Glomerular endothelial cell (primary cell): Measurements from ENCODE around the gene KCNC1. TPM values are rescaled to one million over a fixed set of nuclear protein-coding genes. Genes with fewer than 3 reads are reported as not detected.

Experiments
- DNase-seq: peaks from one replicate; pipeline ENCODE4 v3.0.0-alpha.2; 2011; ENCODE audit warnings: low read depth, low spot score; ENCODE audit errors: extremely low read depth
- total RNA-seq: library from RNA; depleted of rRNA; stranded (reverse); fragments of >200 nt; gene quantifications from 2 replicates; pipeline ENCODE4 v1.2.3, GENCODE V29; 2015

Gene KCNC1
- total RNA-seq, 1 donor from 2014 or later, result not detected

GRCh38 chr11:17751558-17751957 is 17.0 kb downstream of the KCNC1 start:
- DNase-seq, result no peak

DNA sequence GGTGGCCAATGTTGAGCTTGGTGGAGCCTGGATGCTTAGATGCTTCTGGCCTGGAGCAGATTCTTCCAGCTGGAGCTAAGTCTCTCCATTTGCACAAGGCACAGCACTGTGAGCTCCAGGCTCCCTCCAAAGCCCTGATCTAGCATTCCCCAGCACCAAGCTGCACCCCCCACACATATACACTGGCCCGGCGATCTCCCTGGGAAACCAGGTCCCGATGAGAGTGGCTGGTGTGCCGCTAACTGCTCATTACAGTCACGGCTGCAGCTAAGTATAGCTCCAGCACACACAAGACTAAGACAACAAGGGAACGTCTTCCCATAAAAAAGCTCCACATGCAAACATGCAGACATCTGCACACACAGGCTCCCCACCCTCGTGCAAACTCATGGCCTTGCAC is 17.6 kb downstream of the KCNC1 start:
- DNase-seq, result no peak

GRCh38 chr11:17753153-17753552 is 18.6 kb downstream of the KCNC1 start:
- DNase-seq, result no peak

DNA sequence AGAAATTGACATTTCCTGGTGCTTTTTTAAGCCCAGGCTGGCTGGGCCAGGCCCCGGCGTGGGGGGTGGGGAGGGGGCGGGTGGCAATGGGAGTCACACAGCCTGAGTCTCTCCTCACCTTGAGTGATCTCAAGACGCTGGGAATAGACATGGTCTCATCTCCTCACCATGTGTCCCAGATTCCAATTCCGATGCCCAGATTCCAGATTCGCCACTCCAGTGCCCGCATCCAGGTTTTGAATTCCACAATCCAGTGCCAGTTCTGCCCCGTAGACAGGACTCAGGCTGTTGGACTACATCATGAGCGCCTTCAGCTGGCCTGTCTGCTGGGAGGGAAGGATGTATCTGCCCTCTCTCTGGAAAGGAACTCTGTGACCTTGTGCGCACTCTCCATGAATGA is 19.1 kb downstream of the KCNC1 start:
- no peak for DNase-seq

GRCh38 chr11:17755891-17756290 is 21.3 kb downstream of the KCNC1 start:
- DNase-seq, result no peak

DNA sequence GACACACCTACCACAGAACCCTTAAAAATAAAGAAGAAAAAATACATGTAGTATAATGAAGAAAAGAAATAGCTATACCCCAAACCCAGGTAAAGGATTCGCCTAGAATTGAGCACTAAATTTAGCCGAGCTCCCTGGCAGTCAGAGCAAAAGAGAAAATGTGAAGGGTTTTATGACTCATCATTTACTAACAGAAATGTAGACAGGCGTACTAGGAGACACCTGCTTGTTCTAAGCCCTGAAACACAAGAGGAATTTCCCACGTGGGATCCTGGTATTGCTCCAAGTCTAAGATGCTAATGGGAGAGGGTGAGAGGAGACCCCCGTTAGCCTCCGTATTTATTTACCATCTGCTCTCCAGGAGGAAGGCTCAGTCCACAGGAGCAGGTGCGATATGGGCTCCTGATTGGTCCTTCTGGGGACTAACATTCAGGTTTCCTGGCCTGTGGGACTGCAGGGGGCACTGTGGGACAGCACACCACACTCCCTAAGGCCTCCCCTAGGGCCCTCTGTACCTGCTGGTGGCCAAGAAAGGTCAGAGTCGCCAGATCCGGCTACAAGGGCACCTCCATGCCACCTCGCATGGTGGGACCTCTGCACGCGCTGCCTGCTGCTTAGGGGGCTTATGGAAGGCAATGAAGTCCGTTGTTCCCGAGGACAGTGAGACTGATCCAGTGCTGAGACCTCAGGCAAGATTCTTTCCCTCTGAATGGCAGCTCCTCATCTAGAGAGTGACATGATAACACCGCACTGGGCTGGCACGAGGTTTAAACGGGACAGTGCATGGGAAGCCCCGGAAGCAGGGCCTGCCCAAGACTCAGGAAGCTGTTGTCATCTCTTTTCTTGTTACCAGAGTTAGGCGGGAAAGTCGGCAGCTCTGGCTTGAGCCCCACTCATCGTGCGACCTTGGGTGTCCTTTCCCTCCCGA is 25.8 kb downstream of the KCNC1 start:
- DNase-seq, result peak; percentile 3

- DNase-seq, result no peak
These were observed 27.9 kb downstream of the KCNC1 start for GRCh38 chr11:17762309-17762974.

GRCh38 chr11:17763244-17763643 is 28.7 kb downstream of the KCNC1 start:
- no peak for DNase-seq

DNA sequence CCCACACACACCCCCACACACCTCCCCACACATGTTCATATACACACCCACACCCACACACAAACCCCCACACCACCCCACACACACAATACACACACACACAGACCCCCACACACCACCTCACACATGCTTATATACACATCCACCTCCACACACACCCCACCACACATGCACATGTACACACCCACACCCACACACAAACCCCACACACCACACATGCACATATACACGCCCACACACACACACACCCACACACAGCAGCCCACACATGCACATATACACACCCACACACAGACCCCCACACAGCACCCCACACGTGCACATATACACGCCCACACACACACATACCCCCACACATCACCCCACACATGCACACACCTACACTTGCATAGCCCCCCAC is 29.1 kb downstream of the KCNC1 start:
- no peak for DNase-seq

DNA sequence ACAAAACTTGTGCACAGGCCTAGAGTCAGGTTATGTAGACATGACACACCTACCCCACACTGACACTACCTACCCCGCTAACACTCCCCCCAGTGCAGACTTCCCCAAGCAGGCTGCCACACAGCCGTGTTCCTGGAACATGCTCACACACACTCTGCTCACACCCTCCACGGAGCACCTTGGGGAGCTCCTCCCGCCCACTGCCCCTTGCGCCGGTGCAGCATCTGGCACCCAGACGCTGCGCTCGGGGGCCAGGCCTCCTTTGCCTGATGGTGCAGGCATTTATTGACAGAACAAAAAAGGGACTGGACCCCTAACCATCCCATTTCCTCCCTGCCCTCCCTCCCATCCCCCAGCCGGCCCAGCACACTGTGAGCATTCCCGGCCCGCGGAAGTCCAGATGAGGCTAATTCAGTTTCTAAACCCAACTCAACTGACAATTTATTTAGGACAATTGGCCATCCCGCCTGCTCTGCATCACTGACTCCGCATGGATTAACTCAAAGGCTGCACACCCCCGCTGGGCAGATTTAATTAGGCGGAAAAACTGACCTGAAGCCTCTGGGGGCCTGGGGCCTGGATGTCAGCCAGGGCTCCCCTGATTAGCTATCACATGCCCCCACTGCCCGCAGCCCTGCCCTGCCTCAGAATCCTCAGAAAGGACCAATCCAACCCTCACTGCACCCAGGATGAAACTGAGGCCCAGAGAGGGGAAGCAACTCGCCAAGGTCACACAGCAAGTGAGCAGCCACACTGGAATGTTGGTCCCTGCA is 30.1 kb downstream of the KCNC1 start:
- DNase-seq, result no peak

- DNase-seq, result no peak
These were observed 30.9 kb downstream of the KCNC1 start for GRCh38 chr11:17765356-17766072.

DNA sequence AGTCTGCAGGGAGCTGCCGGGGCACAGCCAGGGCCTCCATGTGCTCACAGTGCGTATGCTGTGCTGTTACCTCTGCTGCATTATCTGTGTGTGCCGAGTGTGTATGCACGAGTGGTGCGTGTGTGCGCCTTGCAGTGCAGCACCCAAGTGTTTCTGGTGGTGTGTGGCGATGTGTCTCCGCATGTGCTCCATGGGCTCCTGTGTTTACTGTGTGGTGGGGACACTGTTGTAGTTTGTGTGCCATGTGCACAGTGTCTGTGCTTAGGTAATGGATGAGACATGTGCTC is 31.4 kb downstream of the KCNC1 start:
- DNase-seq, result no peak

DNA sequence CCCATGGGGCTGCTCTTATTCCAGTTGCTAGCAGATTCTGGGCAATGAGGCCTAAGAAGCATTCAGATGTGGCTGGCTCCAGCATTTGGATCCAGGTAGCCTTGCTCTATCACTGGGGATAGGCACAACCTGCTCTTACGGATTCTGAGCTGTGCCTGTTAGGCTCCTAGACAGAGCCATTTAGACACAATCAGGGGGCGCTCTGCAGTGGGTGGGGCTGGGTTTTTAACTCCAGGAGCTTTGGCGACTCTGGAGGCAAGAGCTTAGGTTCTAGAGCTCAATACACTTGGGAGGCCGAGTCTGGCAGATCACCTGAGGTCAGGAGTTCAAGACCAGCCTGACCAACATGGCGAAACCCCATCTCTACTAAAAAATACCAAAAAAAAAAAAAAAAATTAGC is 32.0 kb downstream of the KCNC1 start:
- no peak for DNase-seq

DNA sequence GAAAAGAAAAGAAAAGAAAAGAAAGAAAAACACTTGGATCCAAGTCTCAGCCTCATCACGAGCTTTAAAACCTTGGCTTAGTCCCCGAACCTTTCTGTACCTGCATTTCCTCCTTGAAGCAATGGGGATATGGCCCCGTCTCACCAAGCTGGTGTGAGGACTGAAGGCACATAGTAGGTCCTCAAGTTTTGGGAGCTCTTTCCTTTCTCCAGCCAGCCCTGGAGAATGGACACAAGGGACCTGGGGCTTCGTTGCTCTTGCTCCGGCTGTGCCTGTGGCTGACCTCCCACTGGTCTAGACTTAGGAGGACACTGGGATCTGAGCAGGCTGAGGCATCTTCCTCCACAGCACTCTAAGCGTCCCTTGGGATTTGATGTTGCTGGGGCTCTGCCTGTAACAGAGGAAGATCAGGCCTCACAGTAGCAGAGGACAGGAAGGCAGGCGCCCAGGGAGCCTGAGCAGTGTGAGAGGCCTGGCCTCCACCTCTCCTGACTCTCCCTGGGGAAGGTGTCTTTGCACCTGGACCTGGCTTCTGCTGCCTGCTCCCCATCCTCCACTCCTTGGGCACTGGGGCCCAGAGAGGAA is 32.8 kb downstream of the KCNC1 start:
- no peak for DNase-seq

DNA sequence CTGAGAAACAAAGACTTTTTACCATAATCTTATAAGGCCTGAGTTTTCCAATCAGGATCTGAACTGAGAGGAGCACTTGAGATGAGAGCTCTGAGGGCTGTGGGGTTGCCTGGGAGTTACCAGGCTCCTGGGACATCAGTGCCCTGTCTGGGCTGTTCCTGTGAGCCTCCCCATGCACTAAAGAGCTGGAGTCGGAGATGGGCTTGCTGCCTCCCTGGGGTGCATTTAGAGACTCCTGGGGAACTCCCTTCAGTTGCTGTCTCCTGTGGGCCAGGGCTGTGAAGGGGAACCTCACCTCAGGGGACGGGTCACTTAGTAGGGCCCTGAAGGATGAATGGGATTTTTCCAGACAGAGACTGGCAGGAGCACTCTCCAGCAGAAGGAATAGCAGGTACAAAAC is 33.3 kb downstream of the KCNC1 start:
- no peak for DNase-seq

DNA sequence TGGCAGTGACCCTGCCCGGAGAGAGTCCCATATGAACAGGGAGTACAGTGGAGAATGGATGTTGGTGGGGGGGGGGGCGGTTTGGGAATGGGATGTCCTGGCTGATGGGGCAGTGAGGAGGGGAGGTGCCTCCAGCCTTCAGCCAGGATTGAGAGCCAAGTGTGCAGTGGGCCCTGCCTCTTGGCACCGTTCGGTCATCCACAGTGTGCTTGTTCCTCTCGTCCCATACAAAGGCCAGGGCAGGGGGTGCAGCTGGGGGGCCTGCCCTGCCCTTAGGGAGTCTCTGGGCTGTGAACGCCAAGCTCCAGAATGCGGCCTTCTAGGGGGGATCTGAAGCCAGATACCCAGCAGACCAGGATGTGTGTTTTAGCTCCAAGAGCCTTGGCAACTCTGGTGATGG is 34.0 kb downstream of the KCNC1 start:
- no peak for DNase-seq

GRCh38 chr11:17769218-17769617 is 34.6 kb downstream of the KCNC1 start:
- no peak for DNase-seq

DNA sequence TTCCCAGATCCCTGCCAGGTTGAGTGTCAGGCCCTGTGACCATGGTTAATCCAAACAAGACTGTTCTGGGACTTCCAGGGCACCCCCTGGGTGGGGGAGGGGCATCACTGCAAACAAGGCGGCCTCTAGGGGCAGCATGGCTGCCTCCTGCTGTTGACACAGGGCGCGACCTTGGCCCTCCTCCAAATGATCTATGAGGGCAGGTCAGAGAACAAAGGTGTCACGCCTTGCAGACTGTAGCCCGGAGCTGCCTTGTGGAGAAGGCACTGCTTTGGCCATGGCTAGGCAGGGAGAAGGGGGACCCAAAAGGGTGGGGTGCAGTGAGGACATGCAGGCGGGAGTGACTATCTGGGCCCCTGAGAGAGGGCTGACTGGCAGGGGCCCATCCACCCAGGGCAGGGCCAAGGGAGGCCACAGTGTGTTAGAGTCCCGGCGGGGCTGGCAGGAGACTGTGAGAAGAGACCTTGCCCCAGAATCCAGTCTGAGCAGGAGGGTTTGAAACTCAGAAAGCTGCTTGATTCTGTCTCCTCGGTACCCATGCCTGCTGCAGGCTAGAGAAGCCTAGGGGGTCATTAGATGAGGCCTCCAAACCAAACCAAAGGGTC is 35.6 kb downstream of the KCNC1 start:
- DNase-seq, result no peak

- DNase-seq, result no peak
These were observed 36.3 kb downstream of the KCNC1 start for GRCh38 chr11:17770917-17771316.

DNA sequence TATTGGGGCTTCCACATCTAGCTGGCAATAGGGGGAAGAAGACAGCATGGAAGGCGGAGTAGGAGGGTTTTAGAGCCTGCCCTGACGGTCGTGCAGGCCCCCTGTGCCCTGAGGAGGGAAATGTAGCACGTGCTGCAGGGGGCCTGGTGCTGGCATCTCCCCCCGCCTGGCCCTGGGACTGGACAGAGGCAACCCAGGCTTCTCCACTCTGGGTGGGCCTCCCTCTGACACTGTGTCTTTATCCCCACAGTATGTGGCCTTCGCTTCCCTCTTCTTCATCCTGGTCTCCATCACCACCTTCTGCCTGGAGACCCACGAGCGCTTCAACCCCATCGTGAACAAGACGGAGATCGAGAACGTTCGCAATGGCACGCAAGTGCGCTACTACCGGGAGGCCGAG is 36.8 kb downstream of the KCNC1 start:
- DNase-seq, result no peak
